HG03520 (cell line): ENCODE results near the gene DRC3.
"Not testable (repeated sequence)": the region's sequence is repeated elsewhere in the genome, so short reads cannot be mapped to it uniquely, and the experiment has no call there.

ENCODE experiments used
- ATAC-seq: cut with Tn5 transposase; IDR thresholded peaks from one replicate; pipeline ENCODE4 v1.9.1; 2021; ENCODE audit warnings: mild to moderate bottlenecking, moderate library complexity; ENCODE audit not compliant: unreplicated experiment

The DRC3 gene

GRCh38 chr17:17941015-17941414, 31.6 kb upstream of the DRC3 start:
- ATAC-seq, result no peak

- no peak for ATAC-seq
These were observed 29.8 kb upstream of the DRC3 start for GRCh38 chr17:17942846-17943245.

GRCh38 chr17:17943281-17943984, 29.2 kb upstream of the DRC3 start:
- no peak for ATAC-seq

- no peak for ATAC-seq
These were observed 28.4 kb upstream of the DRC3 start for GRCh38 chr17:17944242-17944641.

GRCh38 chr17:17944743-17945142, 27.9 kb upstream of the DRC3 start:
- no peak for ATAC-seq

GRCh38 chr17:17946093-17946492, 26.6 kb upstream of the DRC3 start:
- no peak for ATAC-seq

GRCh38 chr17:17947309-17947708, 25.4 kb upstream of the DRC3 start:
- no peak for ATAC-seq

GRCh38 chr17:17947966-17948365, 24.7 kb upstream of the DRC3 start:
- ATAC-seq, result no peak

- no peak for ATAC-seq
These were observed 22.3 kb upstream of the DRC3 start for GRCh38 chr17:17950347-17950746.

GRCh38 chr17:17950806-17951205, 21.9 kb upstream of the DRC3 start:
- ATAC-seq, result no peak

- ATAC-seq, result no peak
These were observed 21.1 kb upstream of the DRC3 start for GRCh38 chr17:17951524-17951923.

GRCh38 chr17:17952691-17953090, 20.0 kb upstream of the DRC3 start:
- ATAC-seq, result no peak

GRCh38 chr17:17954079-17954478, 18.6 kb upstream of the DRC3 start:
- no peak for ATAC-seq

GRCh38 chr17:17955790-17956341, 16.8 kb upstream of the DRC3 start:
- not testable (repeated sequence) for ATAC-seq

GRCh38 chr17:17957584-17957916, 15.1 kb upstream of the DRC3 start:
- no peak for ATAC-seq

GRCh38 chr17:17958982-17959381, 13.7 kb upstream of the DRC3 start:
- ATAC-seq, result no peak

GRCh38 chr17:17959520-17960361, 12.9 kb upstream of the DRC3 start:
- ATAC-seq, result no peak

GRCh38 chr17:17960500-17961030, 12.1 kb upstream of the DRC3 start:
- ATAC-seq, result no peak

- ATAC-seq, result no peak
These were observed 9.6 kb upstream of the DRC3 start for GRCh38 chr17:17963066-17963465.

GRCh38 chr17:17963694-17964436, 8.8 kb upstream of the DRC3 start:
- no peak for ATAC-seq

- ATAC-seq, result no peak
These were observed 8.0 kb upstream of the DRC3 start for GRCh38 chr17:17964710-17965109.
